Keratinocyte (primary cell): ENCODE data around the gene CHST8.

Source experiments
- EZH2 ChIP-seq: IDR thresholded peaks from one replicate; pipeline ENCODE4 v1.6.1; 2012; ENCODE audit warnings: inconsistent platforms, mild to moderate bottlenecking, low read length, moderate library complexity
- TF ChIP-seq, protein P1 (sequence below), 3 experiments: IDR thresholded peaks in 1 of 3; conservative IDR thresholded peaks in 1 of 3; optimal IDR thresholded peaks in 1 of 3; 2 replicates in 2 of 3; 3 replicates in 1 of 3; pipeline versions ENCODE3 to v1.5.1; 2011; ENCODE audit warnings: low read length in 3 of 3, mild to moderate bottlenecking in 3 of 3, moderate library complexity in 2 of 3, control low read depth in 1 of 3, inconsistent platforms in 1 of 3; ENCODE audit not compliant: insufficient read depth in 2 of 3; ENCODE audit errors: extremely low read depth in 1 of 3

DNA sequence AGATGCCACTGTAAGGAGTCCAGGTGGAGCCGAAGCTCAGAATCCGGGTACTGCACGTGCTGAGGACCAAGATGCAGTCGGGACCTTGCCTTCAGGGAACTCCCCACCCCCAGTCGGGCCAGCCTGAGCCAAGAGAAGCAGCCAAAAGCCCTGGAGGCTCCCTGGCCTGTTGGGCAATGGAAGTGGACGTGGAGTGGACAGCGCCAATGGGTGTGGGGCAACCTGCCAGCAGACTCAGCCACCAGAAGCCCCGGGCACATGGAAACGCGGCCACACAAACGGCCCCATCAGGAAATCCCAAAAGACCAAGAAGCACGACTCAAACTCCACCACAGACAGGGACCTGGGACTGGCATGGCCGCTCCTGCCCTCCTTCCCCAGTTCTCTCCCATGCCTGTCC, 144.9 kb downstream of the CHST8 start:
- TF ChIP-seq, protein P1, sequence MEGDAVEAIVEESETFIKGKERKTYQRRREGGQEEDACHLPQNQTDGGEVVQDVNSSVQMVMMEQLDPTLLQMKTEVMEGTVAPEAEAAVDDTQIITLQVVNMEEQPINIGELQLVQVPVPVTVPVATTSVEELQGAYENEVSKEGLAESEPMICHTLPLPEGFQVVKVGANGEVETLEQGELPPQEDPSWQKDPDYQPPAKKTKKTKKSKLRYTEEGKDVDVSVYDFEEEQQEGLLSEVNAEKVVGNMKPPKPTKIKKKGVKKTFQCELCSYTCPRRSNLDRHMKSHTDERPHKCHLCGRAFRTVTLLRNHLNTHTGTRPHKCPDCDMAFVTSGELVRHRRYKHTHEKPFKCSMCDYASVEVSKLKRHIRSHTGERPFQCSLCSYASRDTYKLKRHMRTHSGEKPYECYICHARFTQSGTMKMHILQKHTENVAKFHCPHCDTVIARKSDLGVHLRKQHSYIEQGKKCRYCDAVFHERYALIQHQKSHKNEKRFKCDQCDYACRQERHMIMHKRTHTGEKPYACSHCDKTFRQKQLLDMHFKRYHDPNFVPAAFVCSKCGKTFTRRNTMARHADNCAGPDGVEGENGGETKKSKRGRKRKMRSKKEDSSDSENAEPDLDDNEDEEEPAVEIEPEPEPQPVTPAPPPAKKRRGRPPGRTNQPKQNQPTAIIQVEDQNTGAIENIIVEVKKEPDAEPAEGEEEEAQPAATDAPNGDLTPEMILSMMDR (optimal IDR thresholded peaks at IDR 0.05 in 1 of 3, IDR thresholded peaks at IDR 0.05 in 1 of 3, conservative IDR thresholded peaks at IDR 0.05 in 1 of 3; ENCODE audit: extremely low read depth in 1 of 3, insufficient read depth in 2 of 3, low read length in 3 of 3): no peak
- TF ChIP-seq EZH2: no peak
